Endothelial cell of umbilical vein (primary cell): Measurements from ENCODE around the gene SPSB3. TPM values are rescaled to one million over a fixed set of nuclear protein-coding genes. Genes with fewer than 3 reads are reported as not detected.

Experiments
- BruUV-seq: library from RNA; stranded (reverse); fragments of 400-500 nt; replicated peaks from 2 replicates; lab custom pipeline; 2021; lab: Mats Ljungman, UMichigan
- CTCF ChIA-PET: fragments of 300-600, 350-600 bp; sonication (Branson Sonifier 250); formaldehyde crosslinking; loops from one replicate; lab custom pipeline; 2021; ENCODE audit warnings: antibody characterized with exemption, inconsistent platforms; lab: Charles Lee
- POLR2A ChIA-PET: fragments of 300-600, 350-600 bp; sonication (Branson Sonifier 250); formaldehyde crosslinking; loops from one replicate; lab custom pipeline; 2021; ENCODE audit warnings: antibody characterized with exemption, inconsistent platforms; lab: Charles Lee
- DNase-seq: peaks from one replicate; pipeline ENCODE4 v3.0.0-alpha.2; 2011; ENCODE audit warnings: low read depth, low spot score
- FAIRE-seq: peaks from 2 replicates; lab custom pipeline; 2011; peaks lifted over from hg19 to GRCh38; lab: Jason Lieb, UNC
- H2AFZ ChIP-seq: 2 replicates; pipeline ENCODE4 v1.6.0; 2012; ENCODE audit warnings: low read depth, low read length, control low read depth, inconsistent platforms
- H3K27ac ChIP-seq: 2 replicates; pipeline ENCODE4 v1.5.1; 2011; ENCODE audit warnings: low read depth, mild to moderate bottlenecking, control low read depth, low read length, moderate library complexity; ENCODE audit not compliant: insufficient read depth
- H3K27me3 ChIP-seq, 2 experiments: 2 replicates each; pipeline versions ENCODE4 v1.6.0 to v1.6.1; 2011; ENCODE audit warnings: low read length in 2 of 2, mixed read lengths in 1 of 2; ENCODE audit not compliant: control insufficient read depth in 2 of 2, insufficient read depth in 2 of 2
- H3K36me3 ChIP-seq, 2 experiments: 2 replicates in 1 of 2; 3 replicates in 1 of 2; pipeline ENCODE4 v1.5.1; 2011; ENCODE audit warnings: low read length in 2 of 2, mild to moderate bottlenecking in 1 of 2, moderate library complexity in 1 of 2; ENCODE audit not compliant: control insufficient read depth in 2 of 2, insufficient read depth in 2 of 2; ENCODE audit errors: extremely low read depth in 1 of 2
- H3K4me1 ChIP-seq: 3 replicates; pipeline ENCODE4 v1.5.1; 2011; ENCODE audit warnings: mild to moderate bottlenecking, low read length; ENCODE audit not compliant: control insufficient read depth, insufficient read depth; ENCODE audit errors: extremely low read depth
- H3K4me2 ChIP-seq: 2 replicates; pipeline ENCODE4 v1.6.1; 2011; ENCODE audit warnings: low read length, control low read depth, mixed read lengths; ENCODE audit not compliant: insufficient read depth
- H3K4me3 ChIP-seq, 3 experiments: fragments of 200-600 bp in 1 of 3; sonication (generic), shearing (Covaris generic) in 1 of 3; replicated peaks in 1 of 3; 2 replicates each; pipeline ENCODE4 v1.5.1; 2011 to 2016; ENCODE audit warnings: control low read depth in 3 of 3, low read length in 3 of 3, mild to moderate bottlenecking in 2 of 3, inconsistent platforms in 1 of 3, low read depth in 1 of 3, moderate library complexity in 1 of 3; ENCODE audit not compliant: insufficient read depth in 1 of 3
- H3K79me2 ChIP-seq: 2 replicates; pipeline ENCODE4 v1.6.0; 2012; ENCODE audit warnings: low read length, inconsistent platforms; ENCODE audit not compliant: control insufficient read depth, insufficient read depth
- H3K9ac ChIP-seq: replicated peaks from 2 replicates; pipeline ENCODE3; 2011; ENCODE audit warnings: low read length, control low read depth; ENCODE audit not compliant: insufficient read depth; ENCODE audit errors: extremely low read depth
- H3K9me1 ChIP-seq: replicated peaks from 3 replicates; pipeline ENCODE4 v1.6.0; 2011; ENCODE audit warnings: mild to moderate bottlenecking, low read length; ENCODE audit not compliant: control insufficient read depth, insufficient read depth; ENCODE audit errors: extremely low read depth
- H3K9me3 ChIP-seq: replicated peaks from 2 replicates; pipeline ENCODE4 v1.5.1; 2012; ENCODE audit warnings: low read length, inconsistent platforms; ENCODE audit not compliant: control insufficient read depth, insufficient read depth
- H4K20me1 ChIP-seq: replicated peaks from 2 replicates; pipeline ENCODE3; 2011; ENCODE audit warnings: mild to moderate bottlenecking, low read length; ENCODE audit not compliant: control insufficient read depth, insufficient read depth; ENCODE audit errors: extremely low read depth
- CTCF ChIP-seq, 2 donors: IDR thresholded peaks; 1 replicate in 1 of 2; 2 replicates in 1 of 2; pipeline ENCODE4 v1.5.1; 2011; ENCODE audit warnings: low read length in 2 of 2, mild to moderate bottlenecking in 2 of 2, moderate library complexity in 2 of 2, control low read depth in 1 of 2, inconsistent platforms in 1 of 2, low read depth in 1 of 2; ENCODE audit not compliant: insufficient read depth in 1 of 2; ENCODE audit errors: extremely low read depth in 1 of 2
- EZH2 ChIP-seq: IDR thresholded peaks from 2 replicates; pipeline ENCODE4 v1.6.1; 2012; ENCODE audit warnings: borderline replicate concordance, low read depth, mild to moderate bottlenecking, moderate library complexity, low read length, inconsistent platforms; ENCODE audit not compliant: severe bottlenecking
- FOS ChIP-seq: IDR thresholded peaks from 2 replicates; pipeline ENCODE4 v1.6.1; 2011; ENCODE audit warnings: mild to moderate bottlenecking, low read length, moderate library complexity, borderline replicate concordance; ENCODE audit not compliant: insufficient read depth
- GATA2 ChIP-seq: IDR thresholded peaks from 2 replicates; pipeline ENCODE4 v1.7.0; 2011; ENCODE audit warnings: low read depth, mild to moderate bottlenecking, moderate library complexity, mixed read lengths, low read length; ENCODE audit not compliant: insufficient read length, insufficient read depth
- MYC ChIP-seq: IDR thresholded peaks from one replicate; pipeline ENCODE4 v1.6.1; 2011; ENCODE audit warnings: mild to moderate bottlenecking, low read depth, low read length
- POLR2A ChIP-seq: IDR thresholded peaks from 2 replicates; pipeline ENCODE4 v1.6.1; 2012; ENCODE audit warnings: low read depth, mild to moderate bottlenecking, control low read depth, low read length
- POLR2AphosphoS5 ChIP-seq: IDR thresholded peaks from 2 replicates; pipeline ENCODE4 v1.6.1; 2012; ENCODE audit warnings: low read depth, mild to moderate bottlenecking, control low read depth, low read length, moderate library complexity; ENCODE audit not compliant: insufficient read depth
- dilution Hi-C: fragments of 300-500 bp; cut with MboI; formaldehyde crosslinking; loops from one replicate; pipeline ENCODE4 v1.15.0; 2019; ENCODE audit warnings: low sequenced_read_pairs; ENCODE audit not compliant: extremely low pct_ligation_motif_present
- intact Hi-C: fragments of 100-400 bp; cut with micrococcal nuclease; formaldehyde crosslinking; loops from one replicate; pipeline ENCODE4 v1.10.0; 2022
- polyA plus RNA-seq, 4 experiments: library from polyadenylated mRNA; depleted of rRNA in 3 of 4; stranded (reverse) in 3 of 4; unstranded in 1 of 4; fragments of >200 nt; gene quantifications; 2 replicates each; pipeline versions ENCODE4 v1.2.1 to v1.2.3, GENCODE V29; 2011 to 2012; ENCODE audit warnings: missing spikeins in 1 of 4
- total RNA-seq: library from RNA; stranded (reverse); gene quantifications from 2 replicates; pipeline ENCODE4 v1.2.3, GENCODE V29; 2021
- TF ChIP-seq, protein P1 (sequence below): IDR thresholded peaks from 2 replicates; pipeline ENCODE4 v1.6.1; 2011; ENCODE audit not compliant: insufficient read depth, insufficient read length

Gene SPSB3
- total and polyA plus RNA-seq, 2 donors (not counting 3 experiments of a cell fraction or from before 2014, with no cell fraction given) = 39.0 to 86.2 TPM

GRCh38 chr16:1812732-1813163, 30.4 kb upstream of the SPSB3 start:
- no peak overlapping the region for H3K4me3 ChIP-seq
- FAIRE-seq (no peak), DNase-seq (peak; percentile 39)
- H3K4me2 ChIP-seq = no peak overlapping the region
- H2AFZ ChIP-seq = no peak overlapping the region
- peaks cover 0 to 37% of the 10 kb centered on the region in 2 experiments for H3K36me3 ChIP-seq
- dilution Hi-C loops (no loop called here), intact Hi-C loops (no loop called here)
- no TSS peak for BruUV-seq
- H3K27me3 ChIP-seq = no peaks in the 10 kb centered on the region
- H3K9me1 ChIP-seq = no peaks in the 10 kb centered on the region
- no peaks in the 10 kb centered on the region for H3K9me3 ChIP-seq
- H3K9ac ChIP-seq = no peak overlapping the region
- no peaks in the 10 kb centered on the region for H3K4me1 ChIP-seq
- ChIA-PET CTCF (interaction anchor here (1.0 to 2.0 kb wide), 2 partner anchors 12 kb away, joined by 3 to 6 read pairs; no protein-coding TSS in a partner anchor), POLR2A (no interaction called here)
- H3K27ac ChIP-seq = no peak overlapping the region
- H3K79me2 ChIP-seq = no peaks in the 10 kb centered on the region
- TF ChIP-seq CTCF (IDR thresholded peaks at IDR 0.05; ENCODE audit: extremely low read depth in 1 of 2, insufficient read depth in 1 of 2, low read depth in 1 of 2, low read length in 2 of 2) (peak; percentile 51 to 53), GATA2 (no peak)
- H4K20me1 ChIP-seq = no peaks in the 10 kb centered on the region

DNA sequence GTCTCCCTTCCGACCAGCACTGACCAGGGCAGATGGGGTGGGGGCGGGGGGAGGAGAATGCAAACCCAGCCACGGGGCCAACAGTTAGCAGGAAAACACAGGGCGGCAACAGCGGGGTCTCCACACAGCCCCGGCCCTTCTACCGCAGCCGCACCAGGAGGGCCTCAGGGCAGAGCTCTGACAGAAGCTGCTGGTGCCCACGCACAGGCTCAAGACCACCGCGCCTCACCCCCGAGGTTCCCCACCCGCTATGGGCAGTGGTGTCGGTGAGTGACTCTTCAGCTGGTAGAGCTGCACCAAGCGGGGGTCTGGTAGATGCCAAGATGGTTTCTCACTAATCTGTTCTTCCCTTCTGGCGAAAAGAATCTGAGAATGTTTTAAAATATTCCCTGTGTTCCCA, 28.2 kb upstream of the SPSB3 start:
- Histone ChIP-seq H2AFZ (no peak overlapping the region), H3K4me1 (no peaks in the 10 kb centered on the region), H3K9ac (no peak overlapping the region), H3K79me2 (no peaks in the 10 kb centered on the region), H3K4me2 (no peak overlapping the region), H4K20me1 (no peaks in the 10 kb centered on the region), H3K27ac (no peak overlapping the region), H3K9me1 (no peaks in the 10 kb centered on the region), H3K9me3 (no peaks in the 10 kb centered on the region), H3K4me3 (no peak overlapping the region), H3K27me3 (no peaks in the 10 kb centered on the region), H3K36me3 (peaks cover 0 to 26% of the 10 kb centered on the region in 2 experiments)
- ChIA-PET POLR2A (no interaction called here), CTCF (no interaction called here)
- FAIRE-seq (no peak), DNase-seq (no peak)
- no TSS peak for BruUV-seq
- intact Hi-C loops (no loop called here), dilution Hi-C loops (no loop called here)
- TF ChIP-seq FOS = no peak
- no peak for TF ChIP-seq MYC
- TF ChIP-seq, protein P1, sequence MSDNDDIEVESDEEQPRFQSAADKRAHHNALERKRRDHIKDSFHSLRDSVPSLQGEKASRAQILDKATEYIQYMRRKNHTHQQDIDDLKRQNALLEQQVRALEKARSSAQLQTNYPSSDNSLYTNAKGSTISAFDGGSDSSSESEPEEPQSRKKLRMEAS = no peak
- no peak for TF ChIP-seq EZH2
- no peak for TF ChIP-seq POLR2A
- TF ChIP-seq POLR2AphosphoS5 = no peak
